HG02571 (cell line): ENCODE measurements around the gene PGF.

Experiments
- ATAC-seq: cut with Tn5 transposase; IDR thresholded peaks from one replicate; pipeline ENCODE4 v1.9.1; 2021; ENCODE audit warnings: mild to moderate bottlenecking, moderate library complexity; ENCODE audit not compliant: unreplicated experiment

PGF gene

GRCh38 chr14:74921987-74922751, 33.2 kb downstream of the PGF start:
- ATAC-seq = no peak

DNA sequence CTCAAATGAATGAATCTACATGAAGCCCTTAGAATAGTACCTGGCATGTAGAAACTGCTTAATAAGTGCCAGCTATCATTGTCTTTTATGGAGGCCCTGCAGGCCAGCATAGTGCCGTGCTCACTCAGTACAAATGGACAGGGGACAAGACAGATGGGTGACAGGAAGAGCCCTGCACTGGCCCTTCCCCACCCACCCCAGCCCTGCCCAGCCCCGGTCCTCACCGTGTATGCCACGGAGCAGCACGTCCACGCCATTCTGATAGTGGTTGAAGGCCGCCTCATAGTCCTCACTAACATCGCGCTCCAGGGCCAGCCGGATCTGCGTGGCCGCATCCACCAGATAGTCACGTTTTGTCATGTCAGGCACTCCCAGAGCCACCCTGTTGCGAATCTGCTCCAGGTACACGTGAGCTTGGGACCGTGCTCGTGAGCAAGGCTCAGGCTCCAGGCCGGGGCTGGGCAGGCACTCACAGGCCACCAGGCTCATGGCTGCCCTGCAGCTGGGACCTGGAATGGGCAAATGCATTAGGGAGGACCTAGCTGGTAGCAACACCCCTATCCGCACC, 34.3 kb downstream of the PGF start:
- no peak for ATAC-seq

GRCh38 chr14:74920281-74920680, 35.1 kb downstream of the PGF start:
- ATAC-seq = no peak

- no peak for ATAC-seq
These were observed 35.8 kb downstream of the PGF start for GRCh38 chr14:74919421-74920165.

- ATAC-seq = no peak
These were observed 37.0 kb downstream of the PGF start for GRCh38 chr14:74918380-74918779.

DNA sequence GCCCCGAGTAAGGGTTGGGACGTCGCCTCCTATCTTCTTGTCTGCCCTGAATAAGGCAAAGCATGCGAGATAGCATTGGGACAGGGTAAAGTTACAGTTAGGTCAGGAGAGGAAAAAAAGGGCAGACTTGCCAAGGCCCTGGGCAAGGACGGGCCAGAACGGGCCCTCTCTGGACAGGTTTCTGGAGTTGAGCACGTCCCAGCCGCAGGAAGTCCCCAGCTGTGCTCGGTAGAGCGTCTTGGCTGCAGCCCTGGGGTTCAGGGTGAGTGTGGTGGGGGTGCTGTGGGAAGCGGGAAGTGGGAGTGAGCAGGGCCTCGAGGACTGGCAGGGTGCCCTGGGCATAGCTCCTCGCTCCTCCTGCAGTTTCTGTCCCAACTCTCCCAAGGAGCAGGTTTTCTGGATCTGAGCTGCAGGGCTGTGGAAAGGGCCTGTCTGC, 37.7 kb downstream of the PGF start:
- ATAC-seq = no peak

DNA sequence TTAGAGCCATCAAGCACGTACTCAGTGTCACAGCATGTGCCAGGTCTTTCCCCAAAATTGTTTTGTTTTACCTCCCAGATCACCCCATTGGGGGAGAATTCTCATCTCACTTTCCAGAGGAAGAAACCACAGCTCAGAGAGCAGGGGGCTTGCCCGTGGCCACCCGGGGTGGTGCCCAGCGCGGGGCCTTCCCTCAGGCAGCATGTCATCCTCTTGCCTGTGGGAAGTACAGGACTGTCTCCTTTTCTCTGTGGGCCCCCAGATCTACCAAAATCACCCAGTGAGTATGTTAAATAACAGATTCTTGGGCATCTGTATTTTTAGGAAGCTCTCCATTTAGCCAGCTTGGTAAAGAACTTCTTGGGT, 38.2 kb downstream of the PGF start:
- no peak for ATAC-seq

DNA sequence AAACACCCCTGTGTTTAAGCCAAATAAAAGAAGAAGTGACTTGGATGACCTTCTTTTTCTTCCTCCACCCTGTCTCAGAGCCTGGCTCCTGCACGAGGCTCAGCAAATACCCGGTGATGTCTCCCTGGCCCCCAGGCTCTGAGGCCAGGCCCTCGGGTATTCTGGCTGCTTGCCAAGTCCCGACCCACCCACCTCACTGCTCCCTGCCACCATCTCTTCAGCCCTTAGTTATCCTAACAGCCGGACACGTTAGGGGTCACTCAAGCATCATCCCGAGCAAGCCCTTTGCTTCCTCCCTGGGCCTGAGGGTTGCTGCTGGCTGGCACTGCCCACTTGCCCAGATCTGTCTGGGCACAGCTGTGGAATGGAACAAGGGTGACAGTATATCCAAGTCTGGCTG, 39.6 kb downstream of the PGF start:
- no peak for ATAC-seq

DNA sequence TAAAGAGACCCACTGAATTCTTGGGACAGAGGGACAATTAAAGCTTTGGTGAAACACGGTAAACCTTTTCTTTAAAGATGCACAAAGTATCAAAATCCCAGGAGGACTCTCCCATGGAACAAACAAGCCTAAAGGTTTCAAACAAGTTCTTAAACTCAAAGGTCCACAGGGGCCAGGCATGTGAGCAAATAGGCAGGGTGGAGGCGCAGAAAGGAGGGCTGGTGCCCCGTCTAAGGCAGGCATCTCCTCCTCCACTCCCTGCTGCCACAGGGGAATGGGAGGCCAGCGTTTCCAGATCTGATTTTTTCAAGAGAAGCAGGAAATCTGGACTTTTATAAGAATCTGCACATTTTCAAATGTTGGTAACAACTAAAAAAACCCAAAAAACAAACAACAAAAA, 40.0 kb downstream of the PGF start:
- no peak for ATAC-seq

GRCh38 chr14:74913986-74914573, 41.3 kb downstream of the PGF start:
- no peak for ATAC-seq

DNA sequence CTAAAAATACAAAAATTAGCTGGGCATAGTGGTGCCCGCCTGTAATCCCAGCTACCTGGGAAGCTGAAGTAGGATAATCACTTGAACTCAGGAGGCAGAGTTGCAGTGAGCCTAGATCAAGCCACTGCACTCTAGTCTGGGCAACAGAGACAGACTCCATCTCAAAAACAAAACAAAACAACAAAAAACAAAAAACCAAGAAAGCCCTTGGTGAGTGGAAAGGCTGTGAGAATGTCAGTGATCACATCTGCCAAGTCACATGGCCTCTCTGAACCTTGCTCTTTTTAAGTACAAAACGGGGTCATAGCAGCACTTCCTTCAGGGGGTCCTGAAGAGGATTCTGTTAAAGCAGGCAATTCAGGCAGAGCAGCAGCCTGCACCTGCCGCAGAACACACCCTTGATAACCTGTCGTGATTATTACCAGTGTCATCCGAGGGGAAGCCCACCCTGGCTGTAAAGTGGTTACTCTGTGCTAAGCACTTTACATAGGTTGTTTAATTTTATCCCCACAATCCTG, 41.9 kb downstream of the PGF start:
- no peak for ATAC-seq

- no peak for ATAC-seq
These were observed 42.6 kb downstream of the PGF start for GRCh38 chr14:74912801-74913200.

DNA sequence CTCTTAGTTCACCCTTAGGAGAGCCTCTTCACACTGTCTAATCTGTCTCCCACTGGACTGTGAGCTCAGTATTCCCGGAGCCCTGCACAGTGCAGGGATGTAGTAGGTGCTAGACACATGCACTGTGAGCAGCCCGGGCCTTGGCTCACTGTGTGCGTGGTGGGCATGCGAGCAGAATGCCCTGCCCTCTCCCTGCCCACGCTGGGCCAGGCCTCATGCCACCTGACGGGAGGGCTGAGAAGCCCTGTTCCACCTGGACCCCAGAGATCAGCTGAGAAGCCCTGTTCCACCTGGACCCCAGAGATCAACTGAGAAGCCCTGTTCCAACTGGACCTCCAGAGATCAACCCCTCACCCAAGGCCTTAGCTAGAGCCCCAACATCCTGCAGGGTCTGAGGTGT, 43.3 kb downstream of the PGF start:
- ATAC-seq = no peak

- ATAC-seq = no peak
These were observed 43.7 kb downstream of the PGF start for GRCh38 chr14:74911704-74912103.

DNA sequence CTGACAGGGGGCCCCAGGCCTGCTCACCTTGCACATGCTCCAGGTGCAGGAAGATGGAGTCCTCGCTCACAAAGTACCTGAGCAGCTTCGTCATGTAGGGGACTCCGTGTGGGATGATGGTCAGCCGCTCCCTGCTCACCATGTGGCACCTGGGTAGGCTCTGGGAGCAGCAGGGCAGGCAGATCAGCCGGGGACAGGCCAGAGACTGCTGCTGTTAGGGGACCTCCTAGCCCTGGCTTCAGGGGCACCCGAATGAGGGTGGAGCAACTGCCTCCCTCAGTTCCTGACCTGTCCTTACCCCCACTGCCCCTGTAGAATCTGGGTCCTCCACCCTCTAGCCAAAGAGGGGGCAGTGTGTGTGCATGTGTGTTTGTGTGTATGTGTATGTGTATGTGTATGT, 44.2 kb downstream of the PGF start:
- ATAC-seq = no peak

- ATAC-seq = no peak
These were observed 44.8 kb downstream of the PGF start for GRCh38 chr14:74910556-74910955.

DNA sequence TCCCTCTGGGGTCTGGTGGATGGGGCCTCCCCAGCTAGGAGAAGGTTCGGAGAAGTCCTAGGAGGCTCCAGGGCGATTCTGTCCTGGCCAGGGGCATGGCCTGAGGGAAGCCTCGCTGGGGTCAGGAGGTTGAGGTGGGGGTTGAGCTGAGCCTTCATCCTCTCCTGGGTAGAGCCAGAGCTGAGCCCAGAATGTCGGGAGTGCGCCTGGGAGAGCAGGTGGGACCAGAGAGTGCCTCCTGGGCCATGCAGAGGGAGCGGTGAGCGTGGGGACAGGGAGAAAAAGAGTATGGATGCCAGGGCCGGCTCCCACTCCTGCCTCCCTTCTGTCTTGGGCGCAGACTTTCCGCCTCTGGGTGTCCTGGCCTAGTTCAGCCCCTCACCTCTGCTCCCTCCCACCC, 45.5 kb downstream of the PGF start:
- ATAC-seq = no peak

DNA sequence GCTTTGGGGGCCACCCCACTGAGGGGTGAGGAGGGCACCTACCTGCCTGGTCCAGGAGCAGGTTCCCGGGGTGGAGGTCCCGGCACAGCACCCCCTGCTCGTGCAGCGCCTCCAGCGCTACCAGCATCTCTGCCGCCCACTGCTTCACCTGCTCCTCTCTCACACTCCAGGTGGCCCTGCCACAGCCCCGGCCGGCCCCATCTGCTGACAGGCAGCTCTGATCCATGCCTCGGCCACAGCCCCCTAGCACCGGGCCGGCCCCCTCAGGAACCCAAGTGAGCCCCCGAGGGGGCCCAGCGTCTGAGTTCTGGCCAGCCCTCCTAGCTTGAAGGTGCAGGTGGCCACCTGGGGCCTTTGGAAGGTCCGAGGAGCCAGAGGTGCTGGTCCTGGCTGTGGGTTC, 45.9 kb downstream of the PGF start:
- no peak for ATAC-seq

- ATAC-seq = no peak
These were observed 46.5 kb downstream of the PGF start for GRCh38 chr14:74908861-74909341.

DNA sequence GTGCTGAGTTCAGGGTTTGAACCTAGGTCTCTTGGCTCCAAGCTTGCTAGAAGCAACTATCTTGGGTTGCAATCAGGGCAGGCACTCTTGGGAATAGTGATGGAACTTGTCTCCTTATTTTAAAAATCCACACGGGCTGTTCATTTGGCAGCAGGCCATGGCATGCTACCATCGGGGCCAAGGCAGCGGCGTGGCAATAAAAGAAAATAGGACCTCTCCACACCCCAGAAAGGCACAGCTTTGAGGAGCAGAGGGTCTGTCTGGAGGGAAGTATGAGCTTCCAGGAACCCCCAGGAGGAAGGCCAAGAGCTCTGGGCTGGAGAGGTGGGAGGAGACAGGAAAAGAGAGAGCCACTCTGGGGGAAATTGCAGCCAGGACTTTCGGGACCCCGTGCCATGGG, 47.7 kb downstream of the PGF start:
- no peak for ATAC-seq

- no peak for ATAC-seq
These were observed 48.4 kb downstream of the PGF start for GRCh38 chr14:74906925-74907521.
